ENCODE data around the gene VSIR. TPM values are rescaled to one million over a fixed set of nuclear protein-coding genes. Genes with fewer than 3 reads are reported as not detected.

Gene VSIR
- total and polyA plus RNA-seq, 4 donors, result 32.3 to 244 (median 84.5) TPM

GRCh38 chr10:71722849-71723248 lies 50.5 kb downstream of the VSIR start:
- DNase-seq, result no peak
- Histone ChIP-seq H3K4me3 (no peak overlapping the region), H3K4me1 (ENCODE audit: control insufficient read depth in 5 of 5, insufficient read depth in 5 of 5, low read length in 5 of 5) (peaks cover 0 to 46% (median 20%) of the 10 kb centered on the region in 5 donors), H3K36me3 (ENCODE audit: control insufficient read depth in 4 of 4, insufficient read depth in 4 of 4, low read length in 4 of 4) (no peaks in the 10 kb centered on the region), H3K27me3 (ENCODE audit: control insufficient read depth in 3 of 3, insufficient read depth in 3 of 3, low read length in 2 of 3) (no peaks in the 10 kb centered on the region), H3K9me3 (ENCODE audit: control insufficient read depth in 4 of 4, insufficient read depth in 3 of 4, low read length in 3 of 4) (no peaks in the 10 kb centered on the region), H3K27ac (ENCODE audit: low read depth in 1 of 2, low read length in 1 of 2) (no peak overlapping the region), H3K9ac (ENCODE audit: insufficient read depth in 1 of 2, low read length in 2 of 2) (no peak overlapping the region)
- WGBS, 2 donors, result 92 to 95% methylated on average over 1 of the region's 1 CpG
- TF ChIP-seq CTCF (IDR thresholded peaks at IDR 0.05; ENCODE audit: control extremely low read depth, extremely low read depth), result no peak
- no peak for ATAC-seq (ENCODE audit: insufficient read depth, low FRiP score)

- peaks cover 0 to 42% (median 13%) of the 10 kb centered on the region in 5 donors for H3K4me1 ChIP-seq (ENCODE audit: control insufficient read depth in 5 of 5, insufficient read depth in 5 of 5, low read length in 5 of 5)
- no peak for TF ChIP-seq CTCF (IDR thresholded peaks at IDR 0.05; ENCODE audit: control extremely low read depth, extremely low read depth)
- no peak overlapping the region for H3K27ac ChIP-seq (ENCODE audit: low read depth in 1 of 2, low read length in 1 of 2)
- ATAC-seq (ENCODE audit: insufficient read depth, low FRiP score), result no peak
- no peak overlapping the region for H3K9ac ChIP-seq (ENCODE audit: insufficient read depth in 1 of 2, low read length in 2 of 2)
- H3K27me3 ChIP-seq (ENCODE audit: control insufficient read depth in 3 of 3, insufficient read depth in 3 of 3, low read length in 2 of 3), result no peaks in the 10 kb centered on the region
- H3K9me3 ChIP-seq (ENCODE audit: control insufficient read depth in 4 of 4, insufficient read depth in 3 of 4, low read length in 3 of 4), result no peaks in the 10 kb centered on the region
- DNase-seq, result no peak
- WGBS, 2 donors, result 93 to 97% methylated on average over 6 of the region's 6 CpGs
- no peak overlapping the region for H3K4me3 ChIP-seq
- H3K36me3 ChIP-seq (ENCODE audit: control insufficient read depth in 4 of 4, insufficient read depth in 4 of 4, low read length in 4 of 4), result no peaks in the 10 kb centered on the region
Measured at GRCh38 chr10:71721313-71721712, 52.0 kb downstream of the VSIR start.

- H3K4me1 ChIP-seq (ENCODE audit: control insufficient read depth in 5 of 5, insufficient read depth in 5 of 5, low read length in 5 of 5), result peaks cover 0 to 42% (median 14%) of the 10 kb centered on the region in 5 donors
- ATAC-seq (ENCODE audit: insufficient read depth, low FRiP score) (no peak), DNase-seq (peak; percentile 63 to 85 (median 68))
- 84 to 88% methylated on average over 3 to 4 of the region's 4 CpGs for WGBS, 2 donors
- H3K9me3 ChIP-seq (ENCODE audit: control insufficient read depth in 4 of 4, insufficient read depth in 3 of 4, low read length in 3 of 4), result no peaks in the 10 kb centered on the region
- TF ChIP-seq CTCF (IDR thresholded peaks at IDR 0.05; ENCODE audit: control extremely low read depth, extremely low read depth), result no peak
- H3K27me3 ChIP-seq (ENCODE audit: control insufficient read depth in 3 of 3, insufficient read depth in 3 of 3, low read length in 2 of 3), result no peaks in the 10 kb centered on the region
- H3K9ac ChIP-seq (ENCODE audit: insufficient read depth in 1 of 2, low read length in 2 of 2), result no peak overlapping the region
- no peak overlapping the region for H3K27ac ChIP-seq (ENCODE audit: low read depth in 1 of 2, low read length in 1 of 2)
- no peak overlapping the region for H3K4me3 ChIP-seq
- H3K36me3 ChIP-seq (ENCODE audit: control insufficient read depth in 4 of 4, insufficient read depth in 4 of 4, low read length in 4 of 4), result no peaks in the 10 kb centered on the region
Measured at GRCh38 chr10:71720288-71720687, 53.0 kb downstream of the VSIR start.
